ENCODE measurements around the gene MREG.

- TF ChIP-seq YY1 (IDR thresholded peaks at IDR 0.05; ENCODE audit: insufficient read depth, insufficient read length), result no peak
- no peak for TF ChIP-seq ZNF274 (IDR thresholded peaks at IDR 0.05; ENCODE audit: low read depth, low read length)
- no peak for TF ChIP-seq SUZ12 (IDR thresholded peaks at IDR 0.05; ENCODE audit: extremely low read depth, insufficient read depth, insufficient read length)
These were observed 85.3 kb downstream of the MREG start for GRCh38 chr2:215928086-215928485.

Measured in NT2/D1 (cell line).